HG02852 (cell line): Measurements from ENCODE around the gene SRSF2.
"Not testable (repeated sequence)": the region's sequence is repeated elsewhere in the genome, so short reads cannot be mapped to it uniquely, and the experiment has no call there.

Experiments used
- ATAC-seq: cut with Tn5 transposase; IDR thresholded peaks from one replicate; pipeline ENCODE4 v1.9.1; 2021; ENCODE audit warnings: mild to moderate bottlenecking, moderate library complexity; ENCODE audit not compliant: unreplicated experiment

Gene SRSF2

GRCh38 chr17:76702941-76703637 lies 34.0 kb downstream of the SRSF2 start:
- no peak for ATAC-seq

GRCh38 chr17:76702076-76702475 lies 35.1 kb downstream of the SRSF2 start:
- no peak for ATAC-seq

- ATAC-seq, result no peak
Measured at GRCh38 chr17:76701471-76701967, 35.6 kb downstream of the SRSF2 start.

GRCh38 chr17:76700617-76701470 lies 36.3 kb downstream of the SRSF2 start:
- ATAC-seq, result no peak

GRCh38 chr17:76700270-76700616 lies 36.9 kb downstream of the SRSF2 start:
- no peak for ATAC-seq

- ATAC-seq, result not testable (repeated sequence)
Measured at GRCh38 chr17:76698466-76698977, 38.6 kb downstream of the SRSF2 start.

- no peak for ATAC-seq
Measured at GRCh38 chr17:76697702-76698465, 39.2 kb downstream of the SRSF2 start.

GRCh38 chr17:76696763-76697701 lies 40.1 kb downstream of the SRSF2 start:
- ATAC-seq, result no peak

- ATAC-seq, result no peak
Measured at GRCh38 chr17:76695059-76695831, 41.9 kb downstream of the SRSF2 start.

- ATAC-seq, result no peak
Measured at GRCh38 chr17:76691379-76692191, 45.5 kb downstream of the SRSF2 start.

- ATAC-seq, result no peak
Measured at GRCh38 chr17:76690596-76691280, 46.4 kb downstream of the SRSF2 start.

- ATAC-seq, result no peak
Measured at GRCh38 chr17:76689859-76690258, 47.3 kb downstream of the SRSF2 start.

GRCh38 chr17:76688165-76688622 lies 48.9 kb downstream of the SRSF2 start:
- ATAC-seq, result no peak

GRCh38 chr17:76687298-76688164 lies 49.6 kb downstream of the SRSF2 start:
- no peak for ATAC-seq

- ATAC-seq, result no peak
Measured at GRCh38 chr17:76686538-76687297, 50.4 kb downstream of the SRSF2 start.

GRCh38 chr17:76685846-76686245 lies 51.3 kb downstream of the SRSF2 start:
- ATAC-seq, result no peak
